GM12878 (cell line): Measurements from ENCODE around the gene UTP25.

Experiments used
- CTCF ChIP-seq, 3 experiments: IDR thresholded peaks in 2 of 3; conservative IDR thresholded peaks in 1 of 3; 2 replicates each; pipeline ENCODE4 v1.5.1; 2011; ENCODE audit warnings: low read depth in 3 of 3, low read length in 3 of 3, mild to moderate bottlenecking in 3 of 3, control low read depth in 2 of 3, moderate library complexity in 2 of 3, inconsistent platforms in 1 of 3, mixed read lengths in 1 of 3; ENCODE audit not compliant: control insufficient read depth in 2 of 3, insufficient read depth in 1 of 3; ENCODE audit errors: extremely low read depth in 1 of 3
- MTA3 ChIP-seq: IDR thresholded peaks from 2 replicates; pipeline ENCODE4 v1.6.1; 2012; ENCODE audit warnings: low read length, inconsistent platforms, borderline replicate concordance
- RBBP5 ChIP-seq: fragments of 200-600 bp; sonication (generic); conservative IDR thresholded peaks from 2 replicates; pipeline ENCODE4 v1.6.1; 2016

- TF ChIP-seq RBBP5 (no peak), CTCF (IDR thresholded peaks at IDR 0.05 in 2 of 3, conservative IDR thresholded peaks at IDR 0.05 in 1 of 3; ENCODE audit: control insufficient read depth in 2 of 3, extremely low read depth in 1 of 3, insufficient read depth in 1 of 3, low read depth in 3 of 3, low read length in 3 of 3) (no peak), MTA3 (no peak)
These were observed 12.2 kb downstream of the UTP25 start for GRCh38 chr1:209839875-209840546.
